B cell (primary cell): Measurements from ENCODE around the gene OR10K2. TPM values are rescaled to one million over a fixed set of nuclear protein-coding genes. Genes with fewer than 3 reads are reported as not detected.

Experiments
- ATAC-seq: fragments of 200-7000 bp; cut with Tn5 transposase; one replicate; pipeline ENCODE4 v1.10.0; 2021; ENCODE audit warnings: low read depth, mild to moderate bottlenecking, moderate number of reproducible peaks, moderate library complexity
- CTCF ChIA-PET: fragments of 350-600 bp; sonication (Branson Sonifier 250); formaldehyde crosslinking; loops from one replicate; lab custom pipeline; 2021; ENCODE audit warnings: antibody characterized with exemption, inconsistent platforms; lab: Charles Lee
- POLR2A ChIA-PET: fragments of 350-600 bp; sonication (Branson Sonifier 250); formaldehyde crosslinking; loops from one replicate; lab custom pipeline; 2021; ENCODE audit warnings: antibody characterized with exemption; lab: Charles Lee
- DNase-seq: peaks from one replicate; pipeline ENCODE4 v3.0.0; 2013
- H2AFZ ChIP-seq: 2 replicates; pipeline ENCODE4 v1.6.1; 2012; ENCODE audit warnings: mild to moderate bottlenecking, low read depth, low read length; ENCODE audit not compliant: insufficient read depth, poor library complexity, severe bottlenecking
- H3K27ac ChIP-seq, 2 donors: 1 replicate in 1 of 2; 2 replicates in 1 of 2; pipeline ENCODE4 v1.5.1; 2012 to 2013; ENCODE audit warnings: low read length in 2 of 2, mild to moderate bottlenecking in 2 of 2, moderate library complexity in 1 of 2
- H3K27me3 ChIP-seq, 4 experiments: fragments of 200-600 bp in 1 of 4; sonication (generic) in 1 of 4; replicated peaks in 1 of 4; 1 replicate in 2 of 4; 2 replicates in 2 of 4; pipeline versions ENCODE4 v1.6.1 to v1.7.0; 2013 to 2016; ENCODE audit warnings: low read length in 3 of 4, mild to moderate bottlenecking in 2 of 4, mixed read lengths in 1 of 4, moderate library complexity in 1 of 4; ENCODE audit not compliant: insufficient read depth in 4 of 4, control insufficient read depth in 3 of 4; ENCODE audit errors: control extremely low read depth in 1 of 4
- H3K36me3 ChIP-seq, 2 experiments: replicated peaks in 1 of 2; 1 replicate in 1 of 2; 2 replicates in 1 of 2; pipeline versions ENCODE4 v1.6.1 to v1.7.1; 2013; ENCODE audit warnings: low read length in 1 of 2; ENCODE audit not compliant: insufficient read depth in 2 of 2, control insufficient read depth in 1 of 2; ENCODE audit errors: control extremely low read depth in 1 of 2, extremely low read depth in 1 of 2
- H3K4me1 ChIP-seq, 2 donors: fragments of 200-600 bp in 1 of 2; sonication (generic) in 1 of 2; 1 replicate in 1 of 2; 2 replicates in 1 of 2; pipeline versions ENCODE4 v1.5.1 to v1.6.1; 2013 to 2017; ENCODE audit warnings: low read length in 2 of 2; ENCODE audit not compliant: control insufficient read depth in 2 of 2, insufficient read depth in 2 of 2
- H3K4me2 ChIP-seq: replicated peaks from 2 replicates; pipeline ENCODE3; 2012; ENCODE audit warnings: mild to moderate bottlenecking, low read depth, low read length; ENCODE audit not compliant: poor library complexity, severe bottlenecking
- H3K4me3 ChIP-seq, 5 experiments: fragments of 200-600 bp in 1 of 5; sonication (generic) in 1 of 5; 1 replicate in 3 of 5; 2 replicates in 2 of 5; pipeline versions ENCODE4 v1.5.1 to v1.7.0; 2011 to 2016; ENCODE audit warnings: low read length in 4 of 5, mild to moderate bottlenecking in 4 of 5, low read depth in 2 of 5, control low read depth in 1 of 5, moderate library complexity in 1 of 5; ENCODE audit not compliant: insufficient read depth in 1 of 5; ENCODE audit errors: control extremely low read depth in 1 of 5, extremely low read depth in 1 of 5
- H3K79me2 ChIP-seq: fragments of 200-600 bp; sonication (generic); one replicate; pipeline ENCODE4 v1.6.0; 2016; ENCODE audit warnings: low read length; ENCODE audit not compliant: control insufficient read depth, insufficient read depth
- H3K9ac ChIP-seq: fragments of 200-600 bp; sonication (generic); 2 replicates; pipeline ENCODE4 v1.6.1; 2017; ENCODE audit warnings: mild to moderate bottlenecking, low read length, moderate library complexity
- H3K9me3 ChIP-seq, 3 donors: one replicate each; pipeline versions ENCODE4 v1.6.1 to v1.7.1; 2013; ENCODE audit warnings: low read length in 2 of 3; ENCODE audit not compliant: control insufficient read depth in 2 of 3, insufficient read depth in 1 of 3; ENCODE audit errors: control extremely low read depth in 1 of 3
- H4K20me1 ChIP-seq: 2 replicates; pipeline ENCODE4 v1.6.0; 2012; ENCODE audit warnings: mild to moderate bottlenecking, low read length; ENCODE audit not compliant: insufficient read depth, control insufficient read depth, poor library complexity, severe bottlenecking
- H3K27ac Mint-ChIP-seq: one replicate; pipeline ENCODE4 v1.8.0; 2021; ENCODE audit warnings: mixed read lengths
- H3K27me3 Mint-ChIP-seq: one replicate; pipeline ENCODE4 v1.8.0; 2021; ENCODE audit warnings: mixed read lengths
- H3K4me1 Mint-ChIP-seq: one replicate; pipeline ENCODE4 v1.8.0; 2021; ENCODE audit warnings: mixed read lengths
- H3K4me3 Mint-ChIP-seq: one replicate; pipeline ENCODE4 v1.8.0; 2021; ENCODE audit warnings: mixed read lengths
- H3K9me3 Mint-ChIP-seq: one replicate; pipeline ENCODE4 v1.8.0; 2022; ENCODE audit warnings: mixed read lengths; ENCODE audit not compliant: insufficient read depth
- CTCF ChIP-seq: fragments of 200-600 bp; IDR thresholded peaks from one replicate; pipeline ENCODE4 v1.8.0; 2022; ENCODE audit warnings: antibody characterized with exemption, mild to moderate bottlenecking
- EZH2 ChIP-seq: IDR thresholded peaks from 2 replicates; pipeline ENCODE4 v1.6.1; 2012; ENCODE audit warnings: borderline replicate concordance, low read depth, mild to moderate bottlenecking, moderate library complexity, low read length; ENCODE audit not compliant: insufficient read depth, poor library complexity, severe bottlenecking
- WGBS: methylation state at CpG from one replicate; pipeline ENCODE4 v1.1.5; 2013; ENCODE audit warnings: missing lambda C conversion rate; ENCODE audit not compliant: insufficient coverage; 5-methylcytosine and 5-hydroxymethylcytosine counted together
- intact Hi-C: fragments of 100-400 bp; cut with micrococcal nuclease; formaldehyde crosslinking; loops from one replicate; pipeline ENCODE4 v1.10.0; 2022
- polyA plus RNA-seq: library from polyadenylated mRNA; depleted of rRNA; stranded (reverse); fragments of >200 nt; gene quantifications from 2 replicates; pipeline ENCODE4 v1.2.3, GENCODE V29; 2012
- total RNA-seq, 2 donors: library from RNA; stranded (reverse); fragments of 120-200 nt in 1 of 2; gene quantifications; 1 replicate in 1 of 2; 2 replicates in 1 of 2; pipeline versions ENCODE4 v1.2.3 to v1.2.4, GENCODE V29; 2013 to 2022

OR10K2 gene
- total and polyA plus RNA-seq, 2 donors (not counting 1 experiment from before 2014, with no cell fraction given) = not detected

- Histone ChIP-seq H3K9me3 (peaks cover 0 to 3% (median 0%) of the 10 kb centered on the region in 3 donors), H3K36me3 (no peaks in the 10 kb centered on the region), H3K4me1 (no peaks in the 10 kb centered on the region), H2AFZ (no peak overlapping the region), H3K4me2 (no peak overlapping the region), H3K27ac (no peak overlapping the region), H3K27me3 (no peaks in the 10 kb centered on the region), H4K20me1 (no peaks in the 10 kb centered on the region), H3K9ac (no peak overlapping the region), H3K4me3 (no peak overlapping the region), H3K79me2 (no peaks in the 10 kb centered on the region)
- no peak overlapping the region for H3K4me3 Mint-ChIP-seq
- ChIA-PET CTCF (no interaction called here), POLR2A (no interaction called here)
- H3K27ac Mint-ChIP-seq = no peak overlapping the region
- no peak for DNase-seq
- intact Hi-C loops = no loop called here
- no peak for TF ChIP-seq EZH2
- no peak for TF ChIP-seq CTCF
- H3K9me3 Mint-ChIP-seq = peaks cover 2% of the 10 kb centered on the region
- ATAC-seq = no peak
- H3K4me1 Mint-ChIP-seq = no peaks in the 10 kb centered on the region
- peaks cover 33% of the 10 kb centered on the region for H3K27me3 Mint-ChIP-seq
These were observed 31.2 kb upstream of the OR10K2 start for GRCh38 chr1:158457246-158457645.

GRCh38 chr1:158454537-158454936 is 28.5 kb upstream of the OR10K2 start:
- H3K4me3 ChIP-seq = no peak overlapping the region
- ChIA-PET POLR2A (no interaction called here), CTCF (no interaction called here)
- no peak for ATAC-seq
- H3K9ac ChIP-seq = no peak overlapping the region
- H3K9me3 ChIP-seq = peaks cover 0 to 3% (median 2%) of the 10 kb centered on the region in 3 donors
- intact Hi-C loops = no loop called here
- no peaks in the 10 kb centered on the region for H3K79me2 ChIP-seq
- no peak for DNase-seq
- no peak overlapping the region for H2AFZ ChIP-seq
- no peaks in the 10 kb centered on the region for H3K4me1 ChIP-seq
- peaks cover 39% of the 10 kb centered on the region for H3K27me3 Mint-ChIP-seq
- no peak overlapping the region for H3K27ac ChIP-seq
- no peak overlapping the region for H3K4me2 ChIP-seq
- no peak overlapping the region for H3K27ac Mint-ChIP-seq
- no peak overlapping the region for H3K4me3 Mint-ChIP-seq
- peaks cover 2% of the 10 kb centered on the region for H3K9me3 Mint-ChIP-seq
- no peaks in the 10 kb centered on the region for H4K20me1 ChIP-seq
- no peaks in the 10 kb centered on the region for H3K4me1 Mint-ChIP-seq
- H3K27me3 ChIP-seq = no peaks in the 10 kb centered on the region
- TF ChIP-seq CTCF (no peak), EZH2 (no peak)
- 100% methylated on average over 1 of the region's 1 CpG for WGBS
- H3K36me3 ChIP-seq = no peaks in the 10 kb centered on the region
